Kidney epithelial cell (primary cell): Measurements from ENCODE around the gene PUSL1. TPM values are rescaled to one million over a fixed set of nuclear protein-coding genes. Genes with fewer than 3 reads are reported as not detected.

ENCODE experiments used
- DNase-seq: peaks from one replicate; pipeline ENCODE4 v3.0.0-alpha.2; 2010; ENCODE audit warnings: low read depth
- H3K27me3 ChIP-seq: 2 replicates; pipeline ENCODE4 v1.6.0; 2011; ENCODE audit warnings: low read length; ENCODE audit not compliant: control insufficient read depth, insufficient read depth
- H3K36me3 ChIP-seq: 2 replicates; pipeline ENCODE4 v1.5.1; 2011; ENCODE audit warnings: low read length; ENCODE audit not compliant: control insufficient read depth, insufficient read depth
- H3K4me3 ChIP-seq: 2 replicates; pipeline ENCODE4 v1.5.1; 2011; ENCODE audit warnings: low read depth, mild to moderate bottlenecking, control low read depth, low read length
- total RNA-seq: library from RNA; depleted of rRNA; stranded (reverse); fragments of >200 nt; gene quantifications from 2 replicates; pipeline ENCODE4 v1.2.3, GENCODE V29; 2015
- TF ChIP-seq, protein P1 (sequence below): IDR thresholded peaks from 2 replicates; pipeline ENCODE4 v1.5.1; 2011; ENCODE audit warnings: mild to moderate bottlenecking, moderate library complexity, low read length, control low read depth, inconsistent platforms; ENCODE audit not compliant: insufficient read depth, poor library complexity, severe bottlenecking

Gene PUSL1
- total RNA-seq, 1 donor from 2014 or later, result 45.1 TPM

DNA sequence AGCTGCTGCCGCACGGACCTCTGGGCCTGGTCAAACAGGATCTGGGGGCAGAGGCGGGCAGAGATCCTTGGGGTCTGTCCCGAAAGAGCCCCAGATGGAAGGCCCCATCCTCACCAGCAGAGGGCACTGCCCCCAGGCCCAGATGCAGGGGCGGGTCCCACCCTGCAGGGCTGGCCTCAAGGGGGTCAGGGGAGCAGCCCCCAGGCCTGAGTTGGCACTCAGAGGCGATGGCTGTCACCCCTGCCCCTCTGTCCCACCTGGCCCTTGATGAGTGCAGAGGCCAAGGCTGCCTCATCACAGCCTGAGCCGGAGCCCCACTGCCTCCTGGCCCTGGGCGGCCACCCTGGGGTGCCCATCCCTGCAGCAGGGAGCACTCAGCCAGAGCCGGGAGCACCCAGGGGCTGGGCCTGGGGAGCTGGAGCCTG is 6.4 kb upstream of the PUSL1 start:
- DNase-seq, result no peak
- Histone ChIP-seq H3K4me3 (no peak overlapping the region), H3K36me3 (no peaks in the 10 kb centered on the region), H3K27me3 (no peaks in the 10 kb centered on the region)
- TF ChIP-seq, protein P1, sequence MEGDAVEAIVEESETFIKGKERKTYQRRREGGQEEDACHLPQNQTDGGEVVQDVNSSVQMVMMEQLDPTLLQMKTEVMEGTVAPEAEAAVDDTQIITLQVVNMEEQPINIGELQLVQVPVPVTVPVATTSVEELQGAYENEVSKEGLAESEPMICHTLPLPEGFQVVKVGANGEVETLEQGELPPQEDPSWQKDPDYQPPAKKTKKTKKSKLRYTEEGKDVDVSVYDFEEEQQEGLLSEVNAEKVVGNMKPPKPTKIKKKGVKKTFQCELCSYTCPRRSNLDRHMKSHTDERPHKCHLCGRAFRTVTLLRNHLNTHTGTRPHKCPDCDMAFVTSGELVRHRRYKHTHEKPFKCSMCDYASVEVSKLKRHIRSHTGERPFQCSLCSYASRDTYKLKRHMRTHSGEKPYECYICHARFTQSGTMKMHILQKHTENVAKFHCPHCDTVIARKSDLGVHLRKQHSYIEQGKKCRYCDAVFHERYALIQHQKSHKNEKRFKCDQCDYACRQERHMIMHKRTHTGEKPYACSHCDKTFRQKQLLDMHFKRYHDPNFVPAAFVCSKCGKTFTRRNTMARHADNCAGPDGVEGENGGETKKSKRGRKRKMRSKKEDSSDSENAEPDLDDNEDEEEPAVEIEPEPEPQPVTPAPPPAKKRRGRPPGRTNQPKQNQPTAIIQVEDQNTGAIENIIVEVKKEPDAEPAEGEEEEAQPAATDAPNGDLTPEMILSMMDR, result peak; percentile 51

DNA sequence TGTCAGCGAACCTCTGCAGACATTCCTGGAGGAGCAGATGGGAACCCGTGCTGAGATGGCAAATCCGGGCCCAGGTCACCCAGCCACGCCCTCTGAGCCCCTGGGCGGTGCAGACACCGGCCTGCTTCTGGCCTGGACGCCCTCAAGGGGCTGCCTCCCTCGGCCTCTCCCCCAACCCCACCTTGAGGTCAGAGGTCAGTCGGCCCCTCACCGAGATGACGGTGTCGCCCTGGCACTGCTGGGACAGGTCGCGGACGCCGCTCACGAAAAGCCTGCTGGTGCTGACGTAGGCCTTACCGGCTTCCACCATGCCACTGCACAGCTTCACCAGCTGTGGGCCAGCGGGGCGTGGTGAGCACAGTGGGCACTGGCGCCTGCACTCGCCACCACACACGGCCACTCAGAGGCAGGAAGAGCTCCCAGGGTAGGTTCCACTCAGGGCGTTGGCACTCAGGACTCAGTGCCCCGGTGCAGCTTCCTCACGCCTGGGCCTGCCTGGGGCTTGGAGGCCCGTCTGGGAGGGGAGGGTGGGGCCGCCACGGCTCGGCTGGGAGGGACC is 5.4 kb upstream of the PUSL1 start:
- no peak for DNase-seq
- no peaks in the 10 kb centered on the region for H3K27me3 ChIP-seq
- H3K4me3 ChIP-seq, result no peak overlapping the region
- TF ChIP-seq, protein P1, result no peak
- no peaks in the 10 kb centered on the region for H3K36me3 ChIP-seq

DNA sequence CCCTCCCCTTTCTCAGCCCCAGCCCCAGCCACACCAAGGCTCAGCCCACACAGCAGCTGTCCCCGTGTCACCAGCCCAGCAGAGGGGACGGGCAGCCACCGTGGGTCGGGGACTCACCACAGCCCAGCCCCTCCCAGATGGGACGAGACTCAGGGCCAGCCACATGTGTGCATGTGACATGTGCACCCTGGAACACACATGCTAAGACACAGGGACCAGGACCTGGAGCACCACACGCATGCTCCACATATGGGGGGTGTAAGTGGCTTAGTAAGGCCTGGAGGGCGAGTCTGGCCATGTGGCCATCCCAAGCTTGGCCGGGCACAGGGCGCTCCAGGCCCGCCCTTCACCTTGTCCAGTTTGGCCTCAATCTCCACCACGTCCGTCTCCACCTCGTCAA is 4.7 kb upstream of the PUSL1 start:
- DNase-seq, result no peak
- H3K36me3 ChIP-seq, result no peaks in the 10 kb centered on the region
- H3K4me3 ChIP-seq, result no peak overlapping the region
- TF ChIP-seq, protein P1, result no peak
- H3K27me3 ChIP-seq, result no peaks in the 10 kb centered on the region

DNA sequence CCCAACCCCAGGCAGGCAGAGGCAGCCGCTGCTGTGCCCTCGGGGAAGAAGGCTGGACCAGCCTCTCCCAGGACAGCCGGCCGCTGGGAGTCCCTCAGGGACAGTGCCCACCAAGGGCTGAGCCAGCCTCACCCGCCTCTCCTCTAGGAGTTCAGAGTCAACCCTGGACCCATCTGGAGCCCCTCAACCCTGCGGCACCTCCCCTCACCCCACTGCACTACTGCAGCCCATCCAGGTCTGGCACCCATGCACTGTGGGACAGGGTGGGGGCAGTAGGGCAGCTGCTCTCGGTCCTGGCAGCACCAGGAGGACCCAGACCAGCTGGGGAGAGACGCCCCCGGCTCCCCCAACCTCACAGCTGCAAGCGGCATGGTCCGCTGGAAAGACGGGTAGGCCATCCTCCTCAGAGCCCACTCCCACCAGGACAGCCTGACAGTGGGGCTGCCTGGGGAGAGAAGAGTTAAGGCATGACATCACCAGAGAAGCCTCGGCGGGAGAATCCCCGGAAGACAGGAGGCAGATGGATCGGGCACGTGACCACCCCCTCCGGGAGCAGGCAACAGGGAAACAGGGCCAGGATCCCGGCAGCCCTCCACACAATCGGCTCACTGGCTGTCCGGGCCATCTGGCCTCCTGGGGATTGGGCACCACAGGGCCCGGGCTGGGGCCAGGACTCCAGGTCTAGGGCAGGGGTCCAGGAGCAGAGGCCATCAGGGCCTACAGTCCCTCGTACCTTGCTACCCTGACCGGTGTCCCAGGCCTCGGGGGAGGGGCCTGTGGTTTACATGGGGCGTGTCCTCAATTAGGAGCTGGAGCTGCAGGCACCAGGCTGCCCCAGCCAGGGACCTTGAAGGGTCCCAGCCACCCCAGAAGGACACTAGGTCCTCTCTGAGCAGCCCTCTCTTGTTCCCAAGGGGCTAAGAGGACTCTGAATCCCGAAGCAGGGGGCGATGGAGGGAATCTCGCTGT is 3.8 kb upstream of the PUSL1 start:
- peak; percentile 31 for DNase-seq
- H3K27me3 ChIP-seq, result no peaks in the 10 kb centered on the region
- TF ChIP-seq, protein P1, result no peak
- H3K4me3 ChIP-seq, result peak overlapping the region; percentile 6
- H3K36me3 ChIP-seq, result peaks cover 1% of the 10 kb centered on the region

DNA sequence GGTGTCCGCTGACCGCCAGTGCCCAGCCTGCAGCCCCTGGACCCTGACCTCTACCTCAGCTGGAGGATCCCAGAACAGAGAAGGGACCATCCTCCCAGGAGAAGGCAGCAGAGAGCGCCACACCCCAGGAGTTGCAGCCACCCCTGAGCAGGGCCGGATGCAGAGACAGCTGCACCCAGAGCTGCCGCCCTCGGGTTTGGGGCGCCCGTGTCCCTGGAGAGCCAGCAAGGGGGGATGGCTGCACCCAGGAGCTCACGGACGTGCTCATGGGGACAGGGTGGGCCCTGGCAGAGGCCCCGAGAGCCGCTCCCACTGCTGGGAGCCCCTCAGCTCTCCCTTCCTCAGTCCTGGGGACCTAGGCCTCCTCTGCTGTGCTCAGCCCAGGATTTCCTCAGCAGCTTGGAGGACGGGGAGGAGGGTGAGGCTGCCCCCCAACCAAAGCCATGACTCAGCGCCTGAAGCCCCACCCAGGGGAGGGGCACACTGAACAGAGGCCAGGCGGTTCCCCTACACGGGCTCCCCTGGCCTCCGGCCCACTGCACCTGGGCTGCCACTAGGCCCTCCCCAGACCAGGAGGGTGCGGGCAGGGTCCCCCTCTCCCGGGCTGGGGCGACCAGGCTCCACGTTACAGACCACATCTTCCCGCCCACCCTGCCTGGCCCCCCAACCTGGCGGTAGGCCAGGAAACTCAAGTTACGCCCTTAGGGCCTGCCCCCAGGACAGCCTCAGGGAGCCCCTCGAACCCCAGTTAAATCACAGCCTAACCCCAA is 2.9 kb upstream of the PUSL1 start:
- TF ChIP-seq, protein P1, result peak; percentile 13
- DNase-seq, result peak; percentile 35
- no peaks in the 10 kb centered on the region for H3K27me3 ChIP-seq
- peaks cover 1% of the 10 kb centered on the region for H3K36me3 ChIP-seq
- no peak overlapping the region for H3K4me3 ChIP-seq
